Adrenal gland (tissue), 5 donors: Measurements from ENCODE around the gene DCUN1D4.

Experiments
- CTCF ChIP-seq, 6 experiments: fragments of 450-650 bp in 4 of 6; fragments of 200-600 bp in 2 of 6; sonication (generic) in 1 of 6; IDR thresholded peaks; 1 replicate in 5 of 6; 2 replicates in 1 of 6; pipeline versions ENCODE4 v1.5.1 to v1.8.0; 2016 to 2021; ENCODE audit warnings: antibody characterized with exemption in 6 of 6, mild to moderate bottlenecking in 2 of 6, moderate library complexity in 1 of 6
- POLR2A ChIP-seq, 2 donors: fragments of 450-650 bp; IDR thresholded peaks; one replicate each; pipeline ENCODE4 v1.6.1; 2017; ENCODE audit warnings: antibody characterized with exemption in 2 of 2, mild to moderate bottlenecking in 2 of 2, moderate library complexity in 1 of 2
- donor health status: DM: no; HTN: no; CAD: no.

DNA sequence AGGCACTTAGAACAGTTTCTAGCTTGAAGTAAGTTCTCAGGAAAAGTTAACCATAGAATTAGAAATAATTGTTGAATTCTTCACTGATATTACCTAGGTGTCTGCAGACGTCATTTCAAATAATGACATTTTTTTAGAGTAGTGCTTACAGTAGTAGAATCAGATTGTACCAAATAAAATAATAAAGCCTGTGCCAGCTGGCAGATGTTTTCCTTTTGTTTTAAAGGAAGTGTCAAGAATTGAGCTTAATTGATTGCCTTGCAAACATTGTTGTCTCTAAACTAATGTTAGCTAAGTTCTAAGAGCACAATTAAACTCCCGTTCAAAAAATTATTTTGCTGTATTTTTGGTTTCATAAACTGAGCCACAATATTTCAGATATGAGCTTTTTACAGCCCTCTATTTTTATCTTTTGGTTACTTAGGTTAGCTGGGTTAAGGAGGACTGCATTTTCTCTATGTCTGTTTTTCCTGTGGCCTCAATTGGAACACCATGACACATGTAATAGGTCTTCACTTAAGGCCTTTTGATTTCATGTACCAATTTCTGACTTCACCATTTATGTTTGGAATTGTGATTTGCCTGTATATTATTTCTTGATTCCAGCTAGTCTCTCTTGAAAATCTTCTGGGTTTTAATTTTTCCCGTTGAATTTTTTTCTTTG is 64.2 kb downstream of the DCUN1D4 start:
- TF ChIP-seq CTCF (IDR thresholded peaks at IDR 0.05) = no peak
- TF ChIP-seq POLR2A (IDR thresholded peaks at IDR 0.05) = no peak
